Measurements from ENCODE around the gene BRD7. TPM values are rescaled to one million over a fixed set of nuclear protein-coding genes. Genes with fewer than 3 reads are reported as not detected.

BRD7 gene
- total RNA-seq, 1 experiment from 2014 or later: 40.0 TPM

DNA sequence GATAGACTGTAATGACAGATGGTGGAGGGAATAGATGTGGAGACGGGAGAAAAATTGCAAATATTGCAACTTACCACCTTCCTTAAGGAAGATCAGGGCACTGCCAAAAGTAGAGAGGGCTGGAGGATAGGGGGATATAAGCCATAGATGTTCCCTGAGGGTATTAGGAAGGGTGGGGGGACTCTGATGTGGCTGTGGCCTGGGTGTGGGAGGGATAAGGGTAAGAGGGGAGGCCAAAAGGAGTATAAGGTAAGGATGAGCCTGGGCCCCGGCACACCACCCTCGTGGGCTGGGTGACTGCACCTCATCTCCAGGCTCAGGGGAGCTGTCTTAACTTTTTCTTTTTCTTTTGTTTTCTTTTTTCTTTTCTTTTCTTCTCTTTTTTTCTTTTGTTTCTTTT, 30.6 kb upstream of the BRD7 start:
- ChIA-PET POLR2A (ENCODE audit: unreplicated experiment) (no interaction called here), CTCF (no interaction called here)
- DNase-seq (no peak), ATAC-seq (no peak)
- Histone ChIP-seq H3K9me2 (replicated peaks; ENCODE audit: low read length) (no peaks in the 10 kb centered on the region), H3F3A (ENCODE audit: low read length, unreplicated experiment) (no peaks in the 10 kb centered on the region), H2AFZ (ENCODE audit: low read length) (no peak overlapping the region), H3K27ac (ENCODE audit: low read length) (no peak overlapping the region), H3K4me1 (ENCODE audit: insufficient read depth, low read length) (peaks cover 22% of the 10 kb centered on the region), H3K9me3 (ENCODE audit: low read length) (no peaks in the 10 kb centered on the region), H3K79me2 (ENCODE audit: low read length) (no peaks in the 10 kb centered on the region), H3K4me2 (ENCODE audit: low read length) (no peak overlapping the region), H4K20me1 (ENCODE audit: low read length) (no peaks in the 10 kb centered on the region), H3K27me3 (ENCODE audit: low read length) (no peaks in the 10 kb centered on the region), H3K36me3 (ENCODE audit: low read depth, low read length) (no peaks in the 10 kb centered on the region), H3K9ac (ENCODE audit: low read length) (no peak overlapping the region), H3K4me3 (ENCODE audit: low read length) (no peak overlapping the region)
- TF ChIP-seq, protein P1, sequence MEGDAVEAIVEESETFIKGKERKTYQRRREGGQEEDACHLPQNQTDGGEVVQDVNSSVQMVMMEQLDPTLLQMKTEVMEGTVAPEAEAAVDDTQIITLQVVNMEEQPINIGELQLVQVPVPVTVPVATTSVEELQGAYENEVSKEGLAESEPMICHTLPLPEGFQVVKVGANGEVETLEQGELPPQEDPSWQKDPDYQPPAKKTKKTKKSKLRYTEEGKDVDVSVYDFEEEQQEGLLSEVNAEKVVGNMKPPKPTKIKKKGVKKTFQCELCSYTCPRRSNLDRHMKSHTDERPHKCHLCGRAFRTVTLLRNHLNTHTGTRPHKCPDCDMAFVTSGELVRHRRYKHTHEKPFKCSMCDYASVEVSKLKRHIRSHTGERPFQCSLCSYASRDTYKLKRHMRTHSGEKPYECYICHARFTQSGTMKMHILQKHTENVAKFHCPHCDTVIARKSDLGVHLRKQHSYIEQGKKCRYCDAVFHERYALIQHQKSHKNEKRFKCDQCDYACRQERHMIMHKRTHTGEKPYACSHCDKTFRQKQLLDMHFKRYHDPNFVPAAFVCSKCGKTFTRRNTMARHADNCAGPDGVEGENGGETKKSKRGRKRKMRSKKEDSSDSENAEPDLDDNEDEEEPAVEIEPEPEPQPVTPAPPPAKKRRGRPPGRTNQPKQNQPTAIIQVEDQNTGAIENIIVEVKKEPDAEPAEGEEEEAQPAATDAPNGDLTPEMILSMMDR (conservative IDR thresholded peaks at IDR 0.05; ENCODE audit: low read depth, low read length): no peak
- TF ChIP-seq EZH2phosphoT487 (IDR thresholded peaks at IDR 0.05; ENCODE audit: borderline replicate concordance, low read length): no peak
- TF ChIP-seq EZH2 (IDR thresholded peaks at IDR 0.05; ENCODE audit: low read length, unreplicated experiment): no peak
- no TSS peak for BruUV-seq (replicated peaks)
- intact Hi-C loops (cut with micrococcal nuclease): no loop called here

GRCh38 chr16:50398336-50398735, 29.5 kb upstream of the BRD7 start:
- ATAC-seq: no peak
- POLR2A ChIA-PET (ENCODE audit: unreplicated experiment): no interaction called here
- CTCF ChIA-PET: interaction anchor here (0.7 kb wide), 1 partner anchor 267 kb away, joined by 3 read pairs; no protein-coding TSS in a partner anchor

GRCh38 chr16:50396761-50397535, 28.2 kb upstream of the BRD7 start:
- Histone ChIP-seq H3K9me2 (replicated peaks; ENCODE audit: low read length) (no peaks in the 10 kb centered on the region), H3K27ac (ENCODE audit: low read length) (peak overlapping the region; percentile 92), H3K79me2 (ENCODE audit: low read length) (no peaks in the 10 kb centered on the region), H3K4me1 (ENCODE audit: insufficient read depth, low read length) (peaks cover 22% of the 10 kb centered on the region), H3K36me3 (ENCODE audit: low read depth, low read length) (no peaks in the 10 kb centered on the region), H3K27me3 (ENCODE audit: low read length) (no peaks in the 10 kb centered on the region), H3K4me3 (ENCODE audit: low read length) (peak overlapping the region; percentile 48), H3K9me3 (ENCODE audit: low read length) (no peaks in the 10 kb centered on the region), H3K9ac (ENCODE audit: low read length) (peak overlapping the region; percentile 40), H3K4me2 (ENCODE audit: low read length) (peak overlapping the region; percentile 77), H2AFZ (ENCODE audit: low read length) (peak overlapping the region; percentile 73), H3F3A (ENCODE audit: low read length, unreplicated experiment) (no peaks in the 10 kb centered on the region), H4K20me1 (ENCODE audit: low read length) (no peaks in the 10 kb centered on the region)
- BruUV-seq (replicated peaks): no TSS peak
- ChIA-PET POLR2A (ENCODE audit: unreplicated experiment) (no interaction called here), CTCF (no interaction called here)
- DNase-seq (peak; percentile 93), ATAC-seq (peak; percentile 96)
- TF ChIP-seq EZH2 (IDR thresholded peaks at IDR 0.05; ENCODE audit: low read length, unreplicated experiment) (no peak), EZH2phosphoT487 (IDR thresholded peaks at IDR 0.05; ENCODE audit: borderline replicate concordance, low read length) (no peak)
- TF ChIP-seq, protein P1 (conservative IDR thresholded peaks at IDR 0.05; ENCODE audit: low read depth, low read length): no peak
- intact Hi-C loops (cut with micrococcal nuclease): no loop called here

More at GRCh38 chr16:50398336-50398735, 29.5 kb upstream of the BRD7 start:
- Histone ChIP-seq H3K4me1 (ENCODE audit: insufficient read depth, low read length) (peaks cover 22% of the 10 kb centered on the region), H3K9me2 (replicated peaks; ENCODE audit: low read length) (no peaks in the 10 kb centered on the region), H3K9me3 (ENCODE audit: low read length) (no peaks in the 10 kb centered on the region), H3K27ac (ENCODE audit: low read length) (no peak overlapping the region), H3K4me3 (ENCODE audit: low read length) (no peak overlapping the region), H4K20me1 (ENCODE audit: low read length) (no peaks in the 10 kb centered on the region), H3K9ac (ENCODE audit: low read length) (no peak overlapping the region), H2AFZ (ENCODE audit: low read length) (no peak overlapping the region), H3K27me3 (ENCODE audit: low read length) (no peaks in the 10 kb centered on the region), H3F3A (ENCODE audit: low read length, unreplicated experiment) (no peaks in the 10 kb centered on the region), H3K36me3 (ENCODE audit: low read depth, low read length) (no peaks in the 10 kb centered on the region), H3K79me2 (ENCODE audit: low read length) (no peaks in the 10 kb centered on the region), H3K4me2 (ENCODE audit: low read length) (no peak overlapping the region)
- intact Hi-C loops (cut with micrococcal nuclease): no loop called here
- DNase-seq: no peak
- no TSS peak for BruUV-seq (replicated peaks)
- TF ChIP-seq EZH2phosphoT487 (IDR thresholded peaks at IDR 0.05; ENCODE audit: borderline replicate concordance, low read length): no peak

Measured in PC-3 (cell line).